Hematopoietic multipotent progenitor cell treated with erythropoietin and hydrocortisone succinate and interleukin-3 and kit ligand, for 17 days (in vitro differentiated cells): ENCODE data around the gene TRIM44.
"Not testable (repeated sequence)": the region's sequence is repeated elsewhere in the genome, so short reads cannot be mapped to it uniquely, and the experiment has no call there.

ENCODE experiments used
- DNase-seq: peaks from one replicate; pipeline ENCODE4 v3.0.0-alpha.2; 2015; ENCODE audit warnings: low spot score

TRIM44 gene

DNA sequence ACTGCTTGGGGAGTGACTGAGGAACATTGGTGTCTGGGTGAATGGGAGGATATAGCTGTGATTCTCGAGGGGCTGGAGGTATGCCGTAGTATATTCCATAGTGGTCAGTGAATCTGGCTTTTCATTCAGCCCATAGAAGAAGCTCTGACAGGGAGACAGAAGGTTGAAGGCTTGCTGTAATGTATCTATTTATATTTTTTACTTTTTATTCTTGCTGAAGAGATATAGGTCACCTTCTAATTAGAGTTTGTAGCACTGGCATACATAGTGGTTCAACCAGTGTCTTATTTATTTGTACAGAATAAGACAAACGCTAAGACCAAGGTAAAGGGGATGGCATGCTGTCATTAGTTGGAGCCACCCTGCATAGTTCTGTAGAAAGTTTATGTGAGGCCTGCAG lies 10.0 kb downstream of the TRIM44 start:
- DNase-seq, result no peak

DNA sequence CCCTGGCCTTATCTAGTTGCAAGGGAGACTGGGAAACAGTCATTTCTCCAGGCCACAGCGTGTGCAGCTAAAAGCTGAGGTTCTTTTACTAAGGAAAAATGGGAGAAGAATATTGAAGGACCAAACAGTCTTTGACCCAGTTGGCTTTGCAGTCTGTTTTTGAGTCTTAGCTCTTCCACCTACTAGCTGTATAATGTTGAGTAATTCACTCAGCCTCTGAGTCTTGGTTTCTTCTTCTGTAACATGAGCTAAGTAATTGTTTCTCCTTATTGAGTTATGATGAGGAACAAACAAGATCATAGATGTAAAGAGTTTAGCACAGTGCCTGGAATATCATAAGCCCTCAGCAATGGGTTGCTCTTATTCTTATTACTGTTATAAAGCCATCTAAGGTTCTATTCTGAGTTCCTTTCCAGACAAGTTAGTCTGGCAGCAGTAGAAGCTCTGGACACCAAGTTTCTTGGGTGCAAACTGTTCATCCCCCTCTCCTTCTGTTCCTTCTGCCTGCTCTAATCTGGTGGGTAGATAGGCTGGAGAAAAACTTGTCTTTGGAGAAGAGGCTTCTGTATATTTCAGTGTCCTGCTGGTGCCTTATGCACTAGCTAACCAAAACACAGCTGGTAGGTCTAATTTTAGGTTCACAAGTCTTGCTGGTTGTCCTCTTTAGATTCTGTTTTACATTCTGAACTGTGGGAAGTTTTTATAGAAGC lies 13.5 kb downstream of the TRIM44 start:
- no peak for DNase-seq

- DNase-seq, result no peak
Observed at GRCh38 chr11:35676611-35676965, 14.0 kb downstream of the TRIM44 start.

DNA sequence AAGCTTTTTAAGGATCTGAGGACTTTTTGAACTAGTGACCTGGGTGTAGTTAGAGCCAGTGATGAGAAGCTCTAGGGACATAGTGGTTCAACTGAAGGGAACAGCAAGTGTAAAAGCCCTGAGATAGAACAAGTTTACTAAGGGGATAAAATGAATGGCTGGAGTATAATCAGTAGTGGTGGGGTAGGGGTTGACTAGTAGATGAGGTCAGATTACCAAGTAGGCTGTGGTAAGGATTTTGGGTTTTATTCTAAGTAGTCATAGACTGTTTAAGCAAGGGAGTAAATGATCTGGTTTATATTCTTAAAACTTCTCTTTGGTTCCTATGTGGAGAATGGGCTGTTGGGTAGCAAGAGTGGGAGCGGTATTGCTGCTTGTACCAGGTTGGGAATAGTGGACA lies 15.3 kb downstream of the TRIM44 start:
- DNase-seq, result no peak

DNA sequence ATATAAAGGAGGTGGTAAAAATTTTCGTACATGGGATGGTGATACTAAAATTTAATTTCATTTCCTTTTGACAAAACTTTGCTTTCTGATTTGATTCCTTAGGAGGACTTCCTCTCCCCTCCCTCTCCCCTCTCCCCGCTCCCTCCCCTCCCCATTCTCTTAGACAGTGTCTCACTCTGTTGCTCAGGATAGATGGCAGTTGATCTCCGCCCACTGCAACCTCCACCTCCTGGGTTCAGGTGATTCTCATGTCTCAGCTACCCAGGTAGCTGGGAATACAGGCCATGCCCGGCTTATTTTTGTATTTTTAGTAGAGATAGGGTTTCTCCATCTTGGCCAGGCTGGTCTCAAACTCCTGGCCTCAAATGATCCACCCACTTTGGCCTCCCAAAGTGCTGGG lies 15.9 kb downstream of the TRIM44 start:
- DNase-seq, result no peak

DNA sequence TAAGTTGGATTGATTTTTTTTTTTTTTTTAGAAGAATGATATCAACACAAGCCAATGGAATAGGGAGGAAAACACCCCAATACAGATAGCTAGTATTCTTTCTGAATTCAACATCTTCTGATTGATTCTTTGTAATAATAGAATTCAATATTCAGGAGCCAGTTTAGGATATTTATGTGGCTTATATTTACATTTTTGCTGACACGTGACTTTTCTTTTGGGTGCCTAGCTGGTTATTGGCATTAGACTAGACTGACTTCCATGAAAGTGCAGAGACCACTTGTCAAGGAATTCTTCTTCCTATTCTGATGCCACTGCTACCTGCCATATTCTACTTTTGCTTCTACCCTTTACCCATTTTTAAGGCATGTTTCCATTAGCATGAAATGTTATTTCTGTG lies 16.4 kb downstream of the TRIM44 start:
- DNase-seq, result no peak

GRCh38 chr11:35680506-35680905 lies 17.9 kb downstream of the TRIM44 start:
- no peak for DNase-seq

DNA sequence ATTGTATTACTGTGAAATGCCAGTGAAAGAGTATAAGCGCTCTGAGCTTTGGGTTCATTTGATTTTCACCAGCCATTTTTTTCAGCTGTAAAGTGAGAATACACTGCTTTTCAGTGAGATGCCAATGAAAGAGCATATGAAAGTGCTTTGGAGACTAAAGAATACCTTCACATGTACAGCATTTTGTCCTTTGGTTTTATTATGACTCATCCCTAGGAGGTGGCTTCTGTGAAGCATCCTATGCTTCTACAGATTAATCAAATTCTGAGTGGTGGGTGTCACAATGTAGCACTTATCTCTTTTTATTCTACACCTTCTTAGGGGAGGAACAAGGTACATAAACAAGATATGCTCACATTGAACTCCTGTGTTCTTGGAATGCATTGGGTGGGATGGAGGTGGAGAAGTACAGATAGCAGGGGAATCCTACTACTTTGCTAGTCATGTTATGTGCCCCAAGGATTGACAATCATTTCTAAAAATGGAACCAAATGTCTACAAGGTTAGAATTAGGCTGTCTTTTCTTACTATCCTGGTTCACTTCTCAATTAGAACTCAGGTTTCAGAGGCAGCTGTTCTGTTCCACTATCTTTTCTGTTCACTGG lies 18.7 kb downstream of the TRIM44 start:
- no peak for DNase-seq

DNA sequence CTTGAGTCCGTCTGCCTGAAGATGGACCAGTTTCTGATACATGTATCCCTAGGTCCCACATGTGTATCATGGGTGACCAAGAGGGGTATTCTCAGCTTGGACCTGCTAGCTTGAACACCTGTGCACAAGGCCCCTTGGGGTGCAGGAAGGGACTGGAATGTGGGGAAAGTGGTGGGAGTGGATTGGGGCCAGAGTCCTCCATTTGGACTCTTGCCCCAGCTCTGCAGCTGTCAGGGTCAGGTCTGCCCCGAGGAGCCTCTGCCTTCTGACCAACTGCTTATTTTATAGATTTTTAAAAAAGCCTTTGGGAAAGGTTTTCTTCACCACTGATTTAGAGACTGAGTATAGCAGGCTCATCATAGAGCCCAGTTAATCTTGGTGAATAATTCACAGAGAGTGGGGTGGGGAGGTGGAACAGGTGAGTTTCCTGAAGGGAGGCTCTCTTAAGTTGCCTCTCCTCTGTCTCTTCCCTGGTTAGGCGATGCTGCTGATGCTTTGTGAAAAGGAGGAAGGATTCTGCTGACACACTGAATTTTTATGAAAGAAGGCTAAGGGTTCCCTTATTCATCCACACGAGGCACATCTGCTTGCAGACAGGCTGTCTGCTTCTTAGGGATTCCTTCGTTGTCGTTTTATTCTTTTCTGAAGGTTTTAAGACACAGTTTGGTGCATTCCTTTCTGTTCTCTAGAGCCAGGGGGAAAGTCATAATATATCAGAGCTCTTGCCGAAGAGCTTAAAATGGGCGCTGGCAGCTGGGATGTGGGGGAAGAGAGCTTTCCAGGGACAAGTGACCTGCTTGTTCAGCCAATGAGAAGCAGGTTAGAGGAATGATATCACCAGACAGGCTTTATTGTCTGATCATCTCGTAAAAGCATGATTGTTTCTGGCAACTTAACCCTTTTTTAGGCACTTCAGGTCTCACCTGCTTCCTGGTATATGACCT lies 19.9 kb downstream of the TRIM44 start:
- DNase-seq, result no peak

DNA sequence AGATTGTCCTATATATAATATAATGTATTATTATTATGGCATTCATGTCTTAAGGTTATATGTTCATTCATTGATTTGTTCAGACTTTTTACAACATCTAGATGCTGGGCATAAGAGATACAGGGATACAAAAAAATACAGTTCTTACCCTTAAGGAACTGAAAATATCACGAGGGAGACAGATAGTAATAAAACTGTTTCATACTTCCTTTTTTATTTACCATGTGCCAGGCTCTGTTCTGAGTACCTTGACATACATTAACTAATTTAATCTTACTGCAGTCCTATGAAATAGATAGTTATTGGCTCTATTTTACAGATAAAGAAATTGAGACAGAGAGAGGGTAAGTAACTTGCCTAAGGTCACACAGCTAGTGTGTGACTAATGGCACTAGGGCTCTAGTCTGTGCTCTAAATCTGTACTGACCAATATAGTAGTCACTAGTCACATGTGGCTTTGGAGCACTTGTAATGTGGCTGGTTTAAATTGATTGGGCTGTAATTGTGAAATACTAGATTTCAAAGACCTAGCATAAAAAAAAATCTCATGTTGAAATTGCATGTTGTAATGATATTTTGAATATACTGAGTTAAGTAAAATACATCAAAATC lies 21.3 kb downstream of the TRIM44 start:
- DNase-seq, result no peak

DNA sequence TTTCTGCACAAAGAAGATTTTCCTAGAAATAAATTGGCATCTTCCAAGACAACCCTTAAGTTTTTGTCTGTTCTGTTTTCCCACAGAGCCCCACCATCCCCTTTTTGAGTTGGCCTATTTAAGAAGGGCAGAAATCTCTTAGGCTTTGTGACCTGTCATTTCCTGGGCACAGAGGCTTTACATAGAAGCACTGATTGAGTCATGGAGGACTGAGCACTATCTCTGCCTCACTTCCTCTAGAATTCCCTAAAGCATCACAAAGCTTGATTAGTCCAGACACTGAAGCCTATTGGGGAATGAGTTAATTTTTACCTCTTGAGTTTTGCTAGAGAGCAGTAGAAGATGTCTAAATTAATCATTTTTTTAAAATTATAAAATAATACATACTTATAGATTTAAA lies 25.4 kb downstream of the TRIM44 start:
- no peak for DNase-seq

- DNase-seq, result no peak
Observed at GRCh38 chr11:35689081-35689996, 26.8 kb downstream of the TRIM44 start.

GRCh38 chr11:35702126-35702525 lies 39.6 kb downstream of the TRIM44 start:
- DNase-seq, result no peak

GRCh38 chr11:35709376-35709775 lies 46.8 kb downstream of the TRIM44 start:
- DNase-seq, result no peak

GRCh38 chr11:35711173-35711910 lies 48.8 kb downstream of the TRIM44 start:
- DNase-seq, result no peak

GRCh38 chr11:35711924-35712323 lies 49.3 kb downstream of the TRIM44 start:
- DNase-seq, result no peak

DNA sequence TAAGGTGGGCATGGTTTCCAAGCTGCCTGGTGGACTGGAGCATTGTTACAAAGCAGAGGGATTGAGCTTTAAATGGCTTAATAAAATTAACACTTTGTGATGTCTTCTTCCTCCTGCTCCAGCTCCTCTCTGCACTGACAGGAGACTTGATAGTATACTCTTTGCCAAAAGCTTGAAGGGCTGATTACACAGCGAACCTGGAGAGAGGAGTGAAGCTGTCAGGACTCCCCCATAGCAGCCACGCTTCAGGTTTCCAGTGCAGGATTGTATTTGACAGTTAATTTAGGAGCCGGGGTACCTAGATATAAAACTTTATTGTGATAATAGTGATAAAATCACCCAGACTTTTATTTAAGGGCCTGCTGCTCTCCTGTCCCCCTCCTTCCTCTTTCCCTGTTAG lies 50.0 kb downstream of the TRIM44 start:
- DNase-seq, result no peak

DNA sequence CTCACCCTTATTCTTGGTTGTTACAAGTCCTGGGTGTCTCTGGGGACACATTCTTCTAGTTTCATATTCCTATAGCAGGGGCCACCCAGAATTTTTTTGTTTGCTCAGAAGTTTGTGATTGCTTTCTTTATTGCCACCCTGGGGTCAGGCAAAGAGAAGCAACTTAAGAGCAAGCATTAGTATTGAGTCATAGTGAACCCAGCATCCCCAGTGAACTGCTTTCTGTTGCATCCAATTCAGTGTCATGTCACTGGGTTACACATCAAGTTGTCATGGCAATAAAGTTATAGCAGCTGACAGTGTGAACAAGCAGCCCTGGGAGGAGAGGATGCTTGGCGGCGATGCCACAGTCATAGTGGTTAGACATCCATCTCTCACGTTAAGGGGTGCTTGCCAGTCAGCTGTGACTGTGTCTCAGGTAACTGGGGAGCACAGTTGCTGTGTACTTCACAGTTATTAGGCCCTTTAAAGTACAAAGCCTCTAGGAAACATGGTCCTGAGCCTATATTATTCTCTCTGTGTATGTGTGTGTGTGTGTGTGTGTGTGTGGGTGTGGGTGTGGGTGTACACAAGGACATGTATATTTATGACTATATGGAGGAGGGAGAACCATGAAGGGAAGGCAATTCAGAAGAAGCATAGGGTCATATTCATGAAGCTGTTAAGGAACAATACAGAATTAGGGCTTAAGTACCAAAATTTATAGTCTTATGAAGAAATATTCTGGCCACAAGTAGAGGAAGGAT lies 52.5 kb downstream of the TRIM44 start:
- DNase-seq, result no peak

DNA sequence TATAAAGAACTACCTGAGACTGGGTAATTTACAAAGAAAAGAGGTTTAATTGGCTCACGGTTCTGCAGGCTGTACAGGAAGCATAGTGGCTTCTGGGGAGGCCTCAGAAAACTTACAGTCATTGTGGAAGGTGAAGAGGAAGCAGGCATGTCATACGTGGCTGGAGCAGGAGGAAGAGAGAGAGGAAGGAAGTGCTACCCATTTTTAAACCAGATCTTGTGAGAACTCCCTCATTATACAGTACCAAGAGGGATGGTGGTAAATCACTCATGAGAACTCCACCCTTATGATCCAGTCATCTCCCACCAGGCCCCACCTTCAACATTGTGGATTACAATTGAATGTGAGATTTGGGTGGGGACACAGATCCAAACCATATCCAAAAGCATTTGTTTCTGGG lies 53.1 kb downstream of the TRIM44 start:
- DNase-seq, result not testable (repeated sequence)

DNA sequence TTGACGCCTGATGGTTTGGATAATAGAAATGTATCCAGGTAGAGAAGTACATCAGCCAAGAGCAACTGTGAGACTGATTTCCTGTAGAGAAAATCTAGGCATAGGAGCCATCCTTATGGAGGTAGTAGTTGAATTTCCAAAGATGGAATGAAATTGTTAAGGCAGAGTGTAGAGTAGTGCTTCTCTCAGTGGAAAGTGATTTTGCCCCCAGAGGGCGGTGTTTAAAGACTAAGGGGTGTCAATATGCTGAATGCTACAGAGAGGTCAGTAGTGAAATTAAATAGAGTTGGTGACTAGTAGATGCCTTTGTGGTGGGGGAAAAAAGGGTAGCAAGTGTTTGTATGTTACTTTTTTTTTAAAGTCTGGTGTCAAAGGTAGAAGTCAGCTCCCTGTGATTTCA lies 54.5 kb downstream of the TRIM44 start:
- DNase-seq, result no peak
